Neural cell (in vitro differentiated cells): ENCODE measurements around the gene SLC7A6OS.

Experiments
- EP300 ChIP-seq: fragments of 450-650 bp; conservative IDR thresholded peaks from 2 replicates; pipeline ENCODE4 v1.6.1; 2014; ENCODE audit warnings: antibody characterized with exemption, mild to moderate bottlenecking, moderate library complexity; ENCODE audit not compliant: poor library complexity, severe bottlenecking
- EZH2 ChIP-seq: fragments of 200-600, 300-800 bp; shearing (Covaris generic), sonication (generic); IDR thresholded peaks from 2 replicates; pipeline ENCODE4 v1.6.1; 2014; ENCODE audit warnings: antibody characterized with exemption, low read length, borderline replicate concordance, mild to moderate bottlenecking; ENCODE audit not compliant: insufficient read depth, poor library complexity, severe bottlenecking
- POLR2AphosphoS5 ChIP-seq: IDR thresholded peaks from 2 replicates; pipeline ENCODE4 v1.6.1; 2012
- TAF1 ChIP-seq: IDR thresholded peaks from 2 replicates; pipeline ENCODE4 v1.6.1; 2012; ENCODE audit warnings: low read depth
- TF ChIP-seq, protein P1 (sequence below): fragments of 450-650 bp; IDR thresholded peaks from 2 replicates; pipeline ENCODE4 v1.5.1; 2014; ENCODE audit warnings: antibody characterized with exemption, mild to moderate bottlenecking, moderate library complexity; ENCODE audit not compliant: poor library complexity, severe bottlenecking

GRCh38 chr16:68273459-68273858 lies 37.3 kb downstream of the SLC7A6OS start:
- TF ChIP-seq, protein P1, sequence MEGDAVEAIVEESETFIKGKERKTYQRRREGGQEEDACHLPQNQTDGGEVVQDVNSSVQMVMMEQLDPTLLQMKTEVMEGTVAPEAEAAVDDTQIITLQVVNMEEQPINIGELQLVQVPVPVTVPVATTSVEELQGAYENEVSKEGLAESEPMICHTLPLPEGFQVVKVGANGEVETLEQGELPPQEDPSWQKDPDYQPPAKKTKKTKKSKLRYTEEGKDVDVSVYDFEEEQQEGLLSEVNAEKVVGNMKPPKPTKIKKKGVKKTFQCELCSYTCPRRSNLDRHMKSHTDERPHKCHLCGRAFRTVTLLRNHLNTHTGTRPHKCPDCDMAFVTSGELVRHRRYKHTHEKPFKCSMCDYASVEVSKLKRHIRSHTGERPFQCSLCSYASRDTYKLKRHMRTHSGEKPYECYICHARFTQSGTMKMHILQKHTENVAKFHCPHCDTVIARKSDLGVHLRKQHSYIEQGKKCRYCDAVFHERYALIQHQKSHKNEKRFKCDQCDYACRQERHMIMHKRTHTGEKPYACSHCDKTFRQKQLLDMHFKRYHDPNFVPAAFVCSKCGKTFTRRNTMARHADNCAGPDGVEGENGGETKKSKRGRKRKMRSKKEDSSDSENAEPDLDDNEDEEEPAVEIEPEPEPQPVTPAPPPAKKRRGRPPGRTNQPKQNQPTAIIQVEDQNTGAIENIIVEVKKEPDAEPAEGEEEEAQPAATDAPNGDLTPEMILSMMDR: no peak
- TF ChIP-seq POLR2AphosphoS5 (no peak), EP300 (no peak), EZH2 (no peak), TAF1 (no peak)
